Activated naive CD8-positive, alpha-beta T cell treated with anti-CD3 and anti-CD28 coated beads, Interleukin-2, amount 10 ng/mL, durations not matched to agents 7 days and 5 days (primary cell): ENCODE data around the gene CHSY3. TPM values are rescaled to one million over a fixed set of nuclear protein-coding genes. Genes with fewer than 3 reads are reported as not detected.

Experiments used
- ATAC-seq: fragments of 150-1000 bp; cut with Tn5 transposase; one replicate; pipeline ENCODE4 v1.10.0; 2021; ENCODE audit warnings: low read depth, moderate library complexity
- POLR2A ChIA-PET: fragments of 350-600 bp; sonication (Branson Sonifier 250); formaldehyde crosslinking; loops from one replicate; lab custom pipeline; 2021; ENCODE audit warnings: antibody characterized with exemption; lab: Charles Lee
- DNase-seq: peaks from one replicate; pipeline ENCODE4 v3.0.0; 2021
- H3K27ac Mint-ChIP-seq: one replicate; pipeline ENCODE4 v1.8.0; 2022; ENCODE audit warnings: mild to moderate bottlenecking, mixed read lengths
- H3K27me3 Mint-ChIP-seq: one replicate; pipeline ENCODE4 v1.8.0; 2022; ENCODE audit warnings: mild to moderate bottlenecking, moderate library complexity, mixed read lengths
- H3K36me3 Mint-ChIP-seq: one replicate; pipeline ENCODE4 v1.8.0; 2021; ENCODE audit warnings: mild to moderate bottlenecking, mixed read lengths
- H3K4me1 Mint-ChIP-seq: one replicate; pipeline ENCODE4 v1.8.0; 2021; ENCODE audit warnings: mixed read lengths
- H3K4me3 Mint-ChIP-seq: one replicate; pipeline ENCODE4 v1.8.0; 2022; ENCODE audit warnings: mild to moderate bottlenecking, moderate library complexity, mixed read lengths
- H3K9me3 Mint-ChIP-seq: one replicate; pipeline ENCODE4 v1.8.0; 2021; ENCODE audit warnings: mixed read lengths
- total RNA-seq, 2 experiments: library from RNA; stranded (reverse); gene quantifications; one replicate each; pipeline ENCODE4 v1.2.3, GENCODE V29; 2021

Gene CHSY3
- total RNA-seq, 2 experiments from 2014 or later = not detected

DNA sequence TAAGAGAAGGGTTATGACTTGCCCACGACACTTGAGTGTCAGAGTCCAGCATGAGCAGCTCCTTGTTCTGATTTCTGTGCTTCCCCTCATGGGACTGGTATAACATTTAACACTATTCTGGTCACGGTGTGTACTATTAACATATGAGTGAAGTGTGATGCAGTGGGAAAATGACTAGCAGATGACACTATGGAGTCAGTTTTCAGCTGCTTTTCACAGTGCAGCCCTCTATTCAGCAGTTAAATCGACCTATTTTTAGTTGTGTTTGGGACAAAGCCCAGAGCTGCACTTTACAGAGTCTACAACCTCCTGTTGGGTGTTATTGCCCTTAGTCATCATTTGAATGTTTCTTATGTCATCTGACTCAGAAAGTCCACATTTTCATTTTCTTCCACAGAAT is 59.1 kb downstream of the CHSY3 start:
- no peak overlapping the region for H3K4me3 Mint-ChIP-seq
- no peak for DNase-seq
- H3K27ac Mint-ChIP-seq = no peak overlapping the region
- H3K27me3 Mint-ChIP-seq = no peaks in the 10 kb centered on the region
- no peaks in the 10 kb centered on the region for H3K4me1 Mint-ChIP-seq
- POLR2A ChIA-PET = no interaction called here
- no peak for ATAC-seq
- H3K9me3 Mint-ChIP-seq = no peaks in the 10 kb centered on the region
- no peaks in the 10 kb centered on the region for H3K36me3 Mint-ChIP-seq

DNA sequence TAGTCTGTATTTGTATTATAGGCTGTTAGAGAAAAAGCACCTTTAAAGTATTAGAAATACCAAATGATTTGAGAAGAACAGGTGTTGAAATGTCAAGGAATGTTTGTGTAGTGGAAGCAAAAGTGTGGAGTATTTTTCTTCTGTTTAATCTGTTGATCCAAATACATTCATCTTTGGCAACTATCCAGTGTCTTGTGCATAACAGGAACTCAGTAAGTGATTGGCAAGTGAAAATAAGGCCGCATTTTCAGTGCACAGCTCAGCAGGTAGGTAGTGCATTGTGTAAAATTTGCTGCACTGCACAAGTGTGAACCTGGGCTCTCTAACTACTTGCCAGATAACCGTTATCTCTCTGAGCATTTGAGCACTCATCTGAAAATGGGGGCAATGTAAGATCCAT is 61.8 kb downstream of the CHSY3 start:
- Mint-ChIP-seq H3K9me3 (no peaks in the 10 kb centered on the region), H3K4me1 (no peaks in the 10 kb centered on the region), H3K27me3 (no peaks in the 10 kb centered on the region), H3K36me3 (no peaks in the 10 kb centered on the region), H3K27ac (no peak overlapping the region), H3K4me3 (no peak overlapping the region)
- DNase-seq = no peak
- POLR2A ChIA-PET = no interaction called here
- ATAC-seq = no peak

GRCh38 chr5:129971714-129972113 is 67.4 kb downstream of the CHSY3 start:
- H3K27ac Mint-ChIP-seq = no peak overlapping the region
- no peak overlapping the region for H3K4me3 Mint-ChIP-seq

DNA sequence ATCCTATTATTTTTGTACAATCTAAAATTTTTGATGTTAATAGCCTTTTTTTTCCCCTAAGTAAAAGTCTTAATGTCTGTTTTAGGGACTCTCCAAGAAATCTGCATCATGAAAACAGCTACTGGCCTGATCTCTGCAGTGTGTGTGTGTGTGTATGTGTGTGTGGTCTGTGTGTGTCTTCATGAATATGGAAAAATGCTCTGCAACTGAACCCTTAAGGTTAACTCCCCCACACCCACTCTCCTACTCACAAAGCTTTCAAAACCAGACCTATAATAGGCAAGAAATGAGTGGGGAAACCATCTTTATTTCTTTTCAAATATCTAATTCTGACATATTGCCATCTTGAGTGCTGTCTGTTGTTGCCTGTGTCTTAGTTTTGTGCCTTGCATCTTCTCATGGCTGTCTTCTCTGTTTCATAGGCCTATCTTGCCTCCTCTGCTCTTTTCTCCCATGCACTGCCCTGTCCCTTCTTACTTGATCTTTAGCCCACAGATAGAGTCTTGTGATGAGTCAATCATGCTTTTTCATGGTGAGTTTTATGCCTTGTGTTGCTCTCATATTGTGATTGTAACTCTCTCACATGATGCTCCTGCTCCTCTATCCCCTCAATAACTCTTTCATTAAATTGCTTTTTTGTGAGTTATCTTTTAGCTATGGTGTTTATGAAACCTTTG is 68.3 kb downstream of the CHSY3 start:
- no peak overlapping the region for H3K27ac Mint-ChIP-seq
- H3K36me3 Mint-ChIP-seq = no peaks in the 10 kb centered on the region
- POLR2A ChIA-PET = no interaction called here
- DNase-seq = no peak
- ATAC-seq = no peak
- H3K27me3 Mint-ChIP-seq = no peaks in the 10 kb centered on the region
- no peaks in the 10 kb centered on the region for H3K9me3 Mint-ChIP-seq
- H3K4me3 Mint-ChIP-seq = no peak overlapping the region
- no peaks in the 10 kb centered on the region for H3K4me1 Mint-ChIP-seq

More at GRCh38 chr5:129971714-129972113, 67.4 kb downstream of the CHSY3 start:
- POLR2A ChIA-PET = no interaction called here
- H3K9me3 Mint-ChIP-seq = no peaks in the 10 kb centered on the region
- ATAC-seq (no peak), DNase-seq (no peak)
- H3K27me3 Mint-ChIP-seq = no peaks in the 10 kb centered on the region
- H3K4me1 Mint-ChIP-seq = no peaks in the 10 kb centered on the region
- no peaks in the 10 kb centered on the region for H3K36me3 Mint-ChIP-seq

DNA sequence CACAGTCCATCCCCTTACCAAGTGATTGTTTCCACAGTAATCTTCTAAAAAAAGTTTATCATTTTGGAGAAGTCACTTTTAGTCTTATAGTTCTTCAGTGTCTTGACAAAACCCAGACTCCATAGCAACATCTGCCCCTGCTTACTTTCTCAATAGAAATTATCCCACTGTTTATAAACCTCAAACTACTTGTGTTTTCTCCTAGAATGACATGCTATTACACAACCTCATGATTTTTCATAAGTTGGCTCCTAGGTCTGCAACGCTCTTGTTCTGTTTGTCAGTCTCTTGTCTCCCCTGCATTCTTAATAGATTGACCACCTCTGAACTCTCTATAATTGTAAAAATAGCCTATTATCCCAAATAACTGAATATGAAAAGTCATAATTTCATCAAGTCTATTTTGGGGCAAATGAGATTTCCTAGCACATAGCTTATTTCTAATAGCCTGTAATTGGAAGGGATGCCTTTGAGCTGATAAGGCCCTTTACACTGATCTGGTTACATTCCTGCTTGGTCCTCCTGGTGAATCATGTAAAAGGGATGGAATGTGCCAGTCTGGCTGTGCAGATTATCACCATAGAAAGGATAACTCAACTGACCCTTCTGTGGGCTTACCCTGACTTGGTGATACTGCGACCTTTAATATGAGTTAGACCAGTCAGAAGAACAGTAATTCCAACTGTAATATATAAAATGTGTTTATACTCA is 69.6 kb downstream of the CHSY3 start:
- POLR2A ChIA-PET = no interaction called here
- Mint-ChIP-seq H3K4me1 (no peaks in the 10 kb centered on the region), H3K9me3 (no peaks in the 10 kb centered on the region), H3K4me3 (no peak overlapping the region), H3K27ac (no peak overlapping the region), H3K36me3 (no peaks in the 10 kb centered on the region), H3K27me3 (no peaks in the 10 kb centered on the region)
- ATAC-seq (no peak), DNase-seq (no peak)

DNA sequence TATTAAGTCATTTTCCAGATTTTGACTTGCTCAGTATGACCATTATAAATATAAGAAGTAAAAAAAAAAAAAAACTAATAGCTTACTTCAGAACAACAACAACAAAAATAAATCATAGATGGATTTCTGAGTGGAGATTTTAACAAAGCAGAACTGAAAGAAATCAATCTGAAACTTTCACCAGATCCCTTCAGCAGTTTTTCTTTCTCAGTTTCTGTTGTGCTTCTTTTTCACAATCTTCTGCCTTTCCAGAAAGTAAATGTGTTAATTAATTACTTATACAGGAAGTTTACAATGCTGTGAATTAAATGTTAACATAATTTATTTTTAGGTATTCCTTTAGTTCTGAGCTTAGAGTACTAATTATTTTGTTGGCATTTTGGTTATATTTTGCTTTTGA is 73.5 kb downstream of the CHSY3 start:
- DNase-seq (no peak), ATAC-seq (no peak)
- POLR2A ChIA-PET = no interaction called here
- H3K4me3 Mint-ChIP-seq = no peak overlapping the region
- H3K36me3 Mint-ChIP-seq = no peaks in the 10 kb centered on the region
- H3K9me3 Mint-ChIP-seq = peaks cover 2% of the 10 kb centered on the region
- H3K27me3 Mint-ChIP-seq = no peaks in the 10 kb centered on the region
- H3K27ac Mint-ChIP-seq = no peak overlapping the region
- no peaks in the 10 kb centered on the region for H3K4me1 Mint-ChIP-seq

- Mint-ChIP-seq H3K36me3 (no peaks in the 10 kb centered on the region), H3K4me3 (no peak overlapping the region), H3K9me3 (peaks cover 3% of the 10 kb centered on the region), H3K4me1 (no peaks in the 10 kb centered on the region), H3K27ac (no peak overlapping the region), H3K27me3 (no peaks in the 10 kb centered on the region)
- DNase-seq = no peak
- ATAC-seq = no peak
- POLR2A ChIA-PET = no interaction called here
These were observed 74.0 kb downstream of the CHSY3 start for GRCh38 chr5:129978270-129978669.

GRCh38 chr5:129988453-129988852 is 84.2 kb downstream of the CHSY3 start:
- ATAC-seq (no peak), DNase-seq (no peak)
- peaks cover 14% of the 10 kb centered on the region for H3K9me3 Mint-ChIP-seq
- no peaks in the 10 kb centered on the region for H3K27me3 Mint-ChIP-seq
- no peaks in the 10 kb centered on the region for H3K4me1 Mint-ChIP-seq
- H3K4me3 Mint-ChIP-seq = no peak overlapping the region
- POLR2A ChIA-PET = no interaction called here
- H3K27ac Mint-ChIP-seq = no peak overlapping the region
- H3K36me3 Mint-ChIP-seq = no peaks in the 10 kb centered on the region

- Mint-ChIP-seq H3K4me1 (no peaks in the 10 kb centered on the region), H3K4me3 (no peak overlapping the region), H3K27ac (no peak overlapping the region), H3K9me3 (peaks cover 4% of the 10 kb centered on the region), H3K27me3 (no peaks in the 10 kb centered on the region), H3K36me3 (no peaks in the 10 kb centered on the region)
- POLR2A ChIA-PET = no interaction called here
- DNase-seq = no peak
- ATAC-seq = no peak
These were observed 87.5 kb downstream of the CHSY3 start for GRCh38 chr5:129991780-129992179.

- Mint-ChIP-seq H3K27ac (no peak overlapping the region), H3K4me3 (no peak overlapping the region), H3K4me1 (no peaks in the 10 kb centered on the region), H3K27me3 (no peaks in the 10 kb centered on the region), H3K9me3 (peaks cover 3% of the 10 kb centered on the region), H3K36me3 (no peaks in the 10 kb centered on the region)
- no peak for ATAC-seq
- DNase-seq = no peak
- POLR2A ChIA-PET = no interaction called here
These were observed 92.6 kb downstream of the CHSY3 start for GRCh38 chr5:129996896-129997295.

GRCh38 chr5:130000460-130000859 is 96.2 kb downstream of the CHSY3 start:
- DNase-seq = no peak
- ATAC-seq = no peak
- Mint-ChIP-seq H3K27me3 (no peaks in the 10 kb centered on the region), H3K4me3 (no peak overlapping the region), H3K36me3 (no peaks in the 10 kb centered on the region), H3K4me1 (no peaks in the 10 kb centered on the region), H3K27ac (no peak overlapping the region), H3K9me3 (peaks cover 2% of the 10 kb centered on the region)
- POLR2A ChIA-PET = no interaction called here

DNA sequence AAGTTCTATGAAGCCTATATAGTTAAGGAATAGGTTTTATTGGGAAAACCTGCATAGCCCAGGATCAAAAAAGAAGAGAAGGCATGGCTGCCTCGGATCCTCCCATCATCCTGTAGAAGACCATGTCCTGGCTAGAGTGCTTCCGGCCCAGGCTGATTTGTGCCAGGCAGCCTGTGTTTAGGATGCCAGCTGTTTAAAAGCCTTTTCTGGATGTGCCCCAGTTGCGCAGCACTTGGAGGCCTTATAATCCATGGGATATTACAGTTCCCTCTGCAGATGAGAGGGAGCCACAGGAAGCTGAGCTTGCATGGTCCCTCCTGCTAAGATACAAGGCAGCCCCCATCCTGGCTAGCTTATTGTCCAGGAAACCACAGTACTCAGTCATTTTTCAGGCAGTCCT is 97.9 kb downstream of the CHSY3 start:
- no peak overlapping the region for H3K27ac Mint-ChIP-seq
- DNase-seq (no peak), ATAC-seq (no peak)
- H3K4me3 Mint-ChIP-seq = no peak overlapping the region
- no peaks in the 10 kb centered on the region for H3K27me3 Mint-ChIP-seq
- no peaks in the 10 kb centered on the region for H3K36me3 Mint-ChIP-seq
- peaks cover under 1% of the 10 kb centered on the region for H3K9me3 Mint-ChIP-seq
- no peaks in the 10 kb centered on the region for H3K4me1 Mint-ChIP-seq
- POLR2A ChIA-PET = no interaction called here

GRCh38 chr5:130002876-130003275 is 98.6 kb downstream of the CHSY3 start:
- H3K27ac Mint-ChIP-seq = no peak overlapping the region

DNA sequence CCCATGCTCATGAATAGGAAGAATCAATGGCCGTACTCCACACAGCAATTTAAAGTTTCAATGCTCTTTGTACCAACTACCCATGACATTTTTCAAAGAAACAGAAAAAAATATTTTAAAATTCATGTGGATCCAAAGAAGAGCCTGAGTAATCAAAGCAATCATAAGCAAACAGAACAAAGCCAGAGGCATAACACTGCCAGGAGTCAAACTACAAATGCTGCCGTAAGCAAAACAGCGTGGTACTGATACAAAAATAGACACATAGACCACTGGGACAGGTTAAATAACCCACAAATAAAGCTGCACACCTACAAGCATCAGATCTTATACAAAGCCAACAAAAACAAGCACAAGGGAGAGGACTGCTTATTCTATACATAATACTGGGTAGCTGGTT is 107.7 kb downstream of the CHSY3 start:
- H3K36me3 Mint-ChIP-seq = no peaks in the 10 kb centered on the region
- POLR2A ChIA-PET = no interaction called here
- no peak overlapping the region for H3K27ac Mint-ChIP-seq
- DNase-seq = no peak
- no peak overlapping the region for H3K4me3 Mint-ChIP-seq
- H3K9me3 Mint-ChIP-seq = peaks cover 6% of the 10 kb centered on the region
- ATAC-seq = no peak
- no peaks in the 10 kb centered on the region for H3K4me1 Mint-ChIP-seq
- H3K27me3 Mint-ChIP-seq = peaks cover 2% of the 10 kb centered on the region

More at GRCh38 chr5:130002876-130003275, 98.6 kb downstream of the CHSY3 start:
- H3K9me3 Mint-ChIP-seq = peaks cover 1% of the 10 kb centered on the region
- ATAC-seq (no peak), DNase-seq (no peak)
- no peaks in the 10 kb centered on the region for H3K36me3 Mint-ChIP-seq
- no peaks in the 10 kb centered on the region for H3K4me1 Mint-ChIP-seq
- no peaks in the 10 kb centered on the region for H3K27me3 Mint-ChIP-seq
- POLR2A ChIA-PET = no interaction called here
- no peak overlapping the region for H3K4me3 Mint-ChIP-seq
